ENCODE measurements around the gene ENG. TPM values are rescaled to one million over a fixed set of nuclear protein-coding genes. Genes with fewer than 3 reads are reported as not detected.

The ENG gene
- total and polyA plus RNA-seq, 2 of the 8 experiments (the other 6 are each of a cell fraction or from before 2014, with no cell fraction given): 1.8 to 4.4 TPM

DNA sequence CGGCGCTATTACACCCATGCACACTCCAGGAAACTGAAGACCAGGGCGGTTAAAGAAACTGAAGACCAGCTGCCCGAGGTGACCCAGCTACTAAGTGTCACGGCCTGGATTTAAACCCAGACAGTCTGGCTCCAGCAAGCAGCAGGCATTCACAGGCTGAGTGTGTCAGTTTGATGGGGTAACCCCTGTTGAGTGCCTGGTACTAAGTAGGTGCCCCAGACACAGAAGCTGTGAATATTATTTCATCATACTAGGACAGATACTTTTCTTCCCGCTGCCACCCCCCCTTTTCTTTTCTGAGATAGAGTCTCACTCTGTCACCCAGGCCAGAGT, 7.3 kb downstream of the ENG start:
- Histone ChIP-seq H3K79me2 (ENCODE audit: control insufficient read depth in 1 of 2, insufficient read depth in 2 of 2, low read length in 2 of 2) (no peaks in the 10 kb centered on the region), H2BK20ac (ENCODE audit: low read length) (no peak overlapping the region), H3K14ac (ENCODE audit: insufficient read length) (no peak overlapping the region), H3K23ac (ENCODE audit: insufficient read length) (no peak overlapping the region), H2AK5ac (ENCODE audit: low read depth, low read length) (no peak overlapping the region), H3K36me3 (ENCODE audit: control insufficient read depth in 2 of 4, insufficient read depth in 4 of 4, low read length in 3 of 4) (no peaks in the 10 kb centered on the region), H4K8ac (ENCODE audit: extremely low read depth, insufficient read depth, low read length) (no peak overlapping the region), H4K20me1 (replicated peaks in 1 of 2; ENCODE audit: control insufficient read depth in 1 of 2, insufficient read depth in 2 of 2, low read length in 2 of 2) (no peaks in the 10 kb centered on the region), H3K4me1 (replicated peaks in 1 of 4; ENCODE audit: control insufficient read depth in 3 of 4, insufficient read depth in 4 of 4, low read length in 3 of 4) (peaks cover 0 to 8% (median 5%) of the 10 kb centered on the region in 4 experiments; a peak in 6 of 7 replicates), H3K27me3 (replicated peaks in 1 of 4; ENCODE audit: control insufficient read depth in 3 of 4, extremely low read depth in 1 of 4, insufficient read depth in 3 of 4, low read length in 3 of 4) (no peaks in the 10 kb centered on the region; a peak in 1 of 7 replicates), H3K79me1 (ENCODE audit: low read depth, low read length) (no peaks in the 10 kb centered on the region), H3K4me2 (ENCODE audit: insufficient read depth in 1 of 2, low read depth in 2 of 2, low read length in 2 of 2) (no peak overlapping the region), H2AFZ (ENCODE audit: low read length) (no peak overlapping the region), H3K9me3 (ENCODE audit: insufficient read depth in 2 of 2, low read depth in 1 of 2, low read length in 1 of 2) (no peaks in the 10 kb centered on the region), H2BK5ac (ENCODE audit: low read depth, low read length) (no peak overlapping the region), H2BK12ac (ENCODE audit: low read depth, low read length) (no peak overlapping the region), H3K27ac (ENCODE audit: low read depth, low read length) (no peak overlapping the region), H3K4me3 (ENCODE audit: extremely low read depth in 1 of 4, insufficient read depth in 2 of 4, low read depth in 3 of 4, low read length in 4 of 4) (no peak overlapping the region), H4K91ac (replicated peaks; ENCODE audit: insufficient read length, low read length) (no peak overlapping the region), H3K4ac (replicated peaks; ENCODE audit: insufficient read length, low read depth, low read length) (no peak overlapping the region), H3K18ac (ENCODE audit: extremely low read depth, low read length) (no peak overlapping the region), H3K9ac (replicated peaks in 1 of 4; ENCODE audit: extremely low read depth in 1 of 4, low read depth in 3 of 4, low read length in 3 of 4) (no peak overlapping the region), H4K5ac (ENCODE audit: insufficient read length, low read depth, low read length) (no peak overlapping the region), H3K23me2 (ENCODE audit: low read depth, low read length) (no peaks in the 10 kb centered on the region), H2BK15ac (ENCODE audit: low read length) (no peak overlapping the region), H2BK120ac (replicated peaks; ENCODE audit: low read depth, low read length) (no peak overlapping the region), H3K56ac (replicated peaks; ENCODE audit: insufficient read length, low read depth, low read length) (no peak overlapping the region)
- POLR2A ChIA-PET (ENCODE audit: partially characterized antibody): interaction anchor here (1.9 kb wide), 1 partner anchor 39 kb away, joined by 5 read pairs; no protein-coding TSS in a partner anchor
- FAIRE-seq (no peak), DNase-seq (ENCODE audit: low read depth in 1 of 2, low spot score in 2 of 2) (no peak)
- 97% methylated on average over 6 of the region's 6 CpGs; no CpG with 5 or more reads in 1 of the 2 experiments for WGBS, 2 experiments (ENCODE audit: extremely low coverage in 1 of 2, insufficient coverage in 1 of 2, insufficient read length in 1 of 2, insufficient replicate concordance in 2 of 2, low coverage in 1 of 2, low lambda C conversion rate in 2 of 2, missing lambda C conversion rate in 1 of 2)
- CTCF ChIA-PET (ENCODE audit: partially characterized antibody): interaction anchor here (0.9 to 2.0 kb wide), 5 partner anchors 11 to 35 kb away, joined by 3 to 9 read pairs (median 4); no protein-coding TSS in a partner anchor
- TF ChIP-seq SRF (IDR thresholded peaks at IDR 0.05; ENCODE audit: low read depth, low read length) (no peak), POU5F1 (IDR thresholded peaks at IDR 0.05; ENCODE audit: low read depth, low read length) (no peak), JUN (IDR thresholded peaks at IDR 0.05; ENCODE audit: low read depth, low read length) (no peak), PHF8 (conservative IDR thresholded peaks at IDR 0.05; ENCODE audit: low read depth, low read length) (no peak), JUND (IDR thresholded peaks at IDR 0.05; ENCODE audit: low read length) (no peak), E2F6 (IDR thresholded peaks at IDR 0.05) (no peak), NRF1 (IDR thresholded peaks at IDR 0.05; ENCODE audit: low read depth, low read length) (no peak), KDM4A (IDR thresholded peaks at IDR 0.05; ENCODE audit: low read depth, low read length, severe bottlenecking) (no peak), BCL11A (IDR thresholded peaks at IDR 0.05; ENCODE audit: low read depth in 2 of 2, low read length in 2 of 2) (no peak), RAD21 (IDR thresholded peaks at IDR 0.05 in 1 of 2, conservative IDR thresholded peaks at IDR 0.05 in 1 of 2; ENCODE audit: low read depth in 2 of 2, low read length in 2 of 2) (no peak), RXRA (IDR thresholded peaks at IDR 0.05; ENCODE audit: insufficient read depth, low read depth, low read length) (no peak), CEBPB (IDR thresholded peaks at IDR 0.05; ENCODE audit: low read depth, low read length) (no peak), SAP30 (IDR thresholded peaks at IDR 0.05; ENCODE audit: insufficient read depth, insufficient replicate concordance, low read length) (no peak)
- TF ChIP-seq, protein P1, sequence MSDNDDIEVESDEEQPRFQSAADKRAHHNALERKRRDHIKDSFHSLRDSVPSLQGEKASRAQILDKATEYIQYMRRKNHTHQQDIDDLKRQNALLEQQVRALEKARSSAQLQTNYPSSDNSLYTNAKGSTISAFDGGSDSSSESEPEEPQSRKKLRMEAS (IDR thresholded peaks at IDR 0.05): no peak
